ENCODE measurements around the gene ZBTB47. TPM values are rescaled to one million over a fixed set of nuclear protein-coding genes. Genes with fewer than 3 reads are reported as not detected.

The ZBTB47 gene
- polyA plus RNA-seq, 12 donors: 22.0 to 42.6 (median 27.2) TPM; not detected in 1

DNA sequence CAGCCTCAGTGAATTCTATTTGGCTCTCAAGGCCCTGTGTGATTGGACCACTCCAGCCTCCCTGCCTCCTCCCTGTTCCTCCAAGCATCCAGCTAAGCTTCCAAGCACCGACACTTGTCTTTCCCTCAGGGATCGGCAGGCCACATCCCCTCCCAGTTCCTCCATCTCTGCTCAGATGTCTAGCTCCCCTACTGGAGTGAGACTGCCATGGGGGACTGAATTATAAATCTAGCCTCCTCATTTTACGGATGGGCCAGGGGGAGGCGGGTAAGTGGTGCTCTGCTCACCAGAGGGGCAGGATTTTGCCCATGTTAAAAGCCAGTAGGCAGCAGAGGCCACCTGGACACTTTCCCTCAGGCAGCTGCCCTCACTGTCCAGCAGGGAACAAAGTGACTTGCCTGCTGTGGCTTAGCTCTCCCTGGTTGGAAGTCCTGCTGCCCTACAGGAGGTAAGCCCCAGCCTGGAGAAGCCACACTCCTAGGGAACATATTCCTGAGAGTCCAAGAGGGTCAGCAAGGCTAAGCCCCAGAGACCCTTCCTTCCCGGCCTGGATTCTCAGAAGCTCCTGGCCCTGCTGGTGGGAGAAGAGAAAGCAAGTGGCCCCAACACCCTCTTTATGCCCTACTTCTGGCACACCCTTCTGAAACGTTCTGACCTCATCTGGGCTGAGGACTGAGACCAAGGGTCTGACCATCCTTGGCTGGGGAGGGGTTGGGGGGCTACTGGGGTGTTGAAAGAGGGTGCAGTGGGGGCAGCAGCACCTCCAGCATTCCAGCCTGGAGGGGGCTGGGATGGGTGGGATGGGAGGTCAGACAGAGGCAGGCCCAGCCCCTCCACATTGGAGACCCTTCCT lies 58.2 kb downstream of the ZBTB47 start:
- DNase-seq: no peak

DNA sequence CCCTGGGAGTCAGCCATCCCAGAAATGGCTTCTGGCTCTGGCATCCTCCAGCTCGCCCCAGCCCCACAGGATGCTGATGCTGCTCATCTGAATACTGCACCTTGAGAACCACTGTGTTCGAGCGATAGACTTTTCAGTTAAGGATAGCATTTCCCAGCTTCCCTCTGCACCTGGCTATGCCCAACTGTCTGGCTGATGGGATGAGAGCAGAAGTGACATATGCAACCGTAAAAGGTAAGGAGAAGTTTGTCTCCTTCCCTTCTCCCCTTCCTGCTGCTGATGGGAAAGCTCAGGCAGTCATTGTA lies 58.8 kb downstream of the ZBTB47 start:
- no peak for DNase-seq

DNA sequence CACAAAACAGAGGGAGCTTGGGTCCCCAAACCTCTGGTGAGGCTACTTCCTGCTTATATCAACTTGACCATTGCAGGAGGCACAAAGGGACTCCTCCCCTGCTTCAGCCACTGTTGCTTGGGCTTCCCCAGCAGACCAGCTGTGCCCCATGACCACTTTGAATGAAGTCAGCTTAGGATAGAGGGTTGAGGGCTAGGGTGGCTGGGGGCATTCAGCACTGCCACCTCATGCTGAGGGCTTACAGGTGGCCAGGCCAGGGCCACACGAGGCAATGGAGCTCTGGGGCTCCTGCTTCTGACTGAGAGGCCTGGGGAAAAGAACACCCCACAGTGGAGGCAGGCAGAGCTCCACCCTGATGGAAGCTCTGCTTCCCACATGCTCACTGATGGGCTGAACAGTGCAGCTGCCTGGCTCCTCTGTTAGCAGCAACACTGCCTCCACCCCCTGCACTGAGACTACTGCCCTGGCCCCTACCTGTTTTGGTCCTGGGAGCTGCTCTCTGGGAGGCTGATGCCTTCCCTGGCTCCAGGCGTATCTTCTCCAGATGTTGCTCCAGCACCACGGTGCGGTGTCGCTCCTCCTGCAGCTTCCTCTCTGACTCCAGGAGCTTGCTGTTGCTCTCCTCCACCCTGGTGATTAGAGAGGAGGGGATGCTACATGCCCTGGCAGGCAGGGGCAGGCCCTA lies 59.3 kb downstream of the ZBTB47 start:
- DNase-seq: no peak

DNA sequence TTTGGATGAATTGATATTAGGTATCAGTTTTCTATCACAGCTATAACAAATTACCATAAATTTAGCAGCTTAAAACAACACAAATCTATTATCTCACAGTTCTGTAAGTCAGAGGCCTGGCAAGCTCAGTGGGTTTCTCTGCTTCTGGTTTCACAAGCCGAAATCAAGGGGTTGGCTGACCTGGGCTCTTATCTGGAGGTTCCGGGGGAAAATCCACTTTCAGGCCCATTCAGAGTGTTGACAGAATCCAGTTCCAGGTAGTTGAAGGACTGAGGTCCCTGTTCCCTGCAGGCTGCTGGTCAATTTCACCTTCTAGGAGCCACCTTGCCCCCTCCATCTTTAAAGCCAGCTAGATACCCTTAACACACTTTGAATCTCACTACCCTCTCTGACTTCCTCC lies 60.2 kb downstream of the ZBTB47 start:
- DNase-seq: no peak

DNA sequence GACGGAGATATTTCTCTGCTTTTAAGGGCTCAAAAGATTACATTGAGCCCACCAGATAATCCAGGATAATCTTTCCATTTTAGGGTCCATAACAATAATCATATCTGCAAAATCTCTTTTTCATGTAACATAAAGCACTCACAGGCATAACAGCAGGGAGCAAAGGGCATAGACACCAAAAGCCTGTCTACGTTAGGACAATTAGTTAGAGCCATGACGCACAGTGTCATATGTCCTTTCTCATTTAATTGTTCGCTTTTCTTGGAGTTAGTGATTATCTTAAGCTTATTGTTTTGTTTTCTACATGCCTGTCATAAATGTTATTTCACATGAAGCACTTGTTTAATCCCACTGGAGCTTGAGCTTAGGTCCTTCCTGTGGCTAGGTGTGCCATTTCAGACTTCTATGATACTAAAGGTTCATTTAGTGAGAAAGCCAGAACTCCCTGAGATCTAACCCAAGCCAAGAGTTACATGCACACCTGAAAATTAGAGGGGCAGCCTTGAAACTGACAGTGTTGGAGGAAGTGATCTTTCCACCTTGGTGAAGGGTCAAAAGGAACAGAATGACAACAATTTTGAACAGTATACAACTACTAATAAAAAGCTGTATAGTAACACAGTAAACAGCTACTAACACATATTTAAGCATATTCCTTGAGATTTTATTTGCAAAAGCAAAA lies 60.8 kb downstream of the ZBTB47 start:
- DNase-seq: no peak

Other genes starting within 250 kb of the ZBTB47 start
- not detected for gene LYZL4, start 243.1 kb upstream of the ZBTB47 start, polyA plus RNA-seq (ENCODE audit: insufficient read length in 12 of 12)
- 10 to 100 TPM in 2 of 12 donors, 1 to 10 TPM in 6, under 1 TPM in 3, not detected in 1; 0.64 to 15.6 (median 1.3) TPM for gene VIPR1, start 151.1 kb upstream of the ZBTB47 start, polyA plus RNA-seq (ENCODE audit: insufficient read length in 12 of 12)
- gene SEC22C, start 71.7 kb upstream of the ZBTB47 start, polyA plus RNA-seq (ENCODE audit: insufficient read length in 12 of 12): 10 to 100 TPM in 11 of 12 donors, not detected in 1; 19.8 to 29.5 (median 26.5) TPM
- gene SS18L2, start 62.8 kb upstream of the ZBTB47 start, polyA plus RNA-seq (ENCODE audit: insufficient read length in 12 of 12): 10 to 100 TPM in 11 of 12 donors, not detected in 1; 10.5 to 19.0 (median 12.5) TPM
- gene NKTR, start 53.0 kb upstream of the ZBTB47 start, polyA plus RNA-seq (ENCODE audit: insufficient read length in 12 of 12): 100 to 1,000 TPM in 7 of 12 donors, 10 to 100 TPM in 5; 48.5 to 369 (median 110) TPM
- gene KLHL40, start 31.8 kb downstream of the ZBTB47 start, polyA plus RNA-seq (ENCODE audit: insufficient read length in 12 of 12): 100 to 1,000 TPM in 6 of 12 donors, 10 to 100 TPM in 5, not detected in 1; 35.7 to 198 (median 112) TPM
- 10 to 100 TPM in 10 of 12 donors, not detected in 2; 19.8 to 84.2 (median 57.7) TPM for gene HHATL, start 49.1 kb downstream of the ZBTB47 start, polyA plus RNA-seq (ENCODE audit: insufficient read length in 12 of 12)
- under 1 TPM in 10 of 12 donors, not detected in 2; 0.18 to 0.98 (median 0.33) TPM for gene CCDC13, start 119.6 kb downstream of the ZBTB47 start, polyA plus RNA-seq (ENCODE audit: insufficient read length in 12 of 12)
- gene HIGD1A, start 150.8 kb downstream of the ZBTB47 start, polyA plus RNA-seq (ENCODE audit: insufficient read length in 12 of 12): 100 to 1,000 TPM in 1 of 12 donors, 10 to 100 TPM in 10, not detected in 1; 63.4 to 101 (median 92.9) TPM
- 1 to 10 TPM in 1 of 12 donors, under 1 TPM in 9, not detected in 2; 0.23 to 2.4 (median 0.46) TPM for gene ACKR2, start 155.7 kb downstream of the ZBTB47 start, polyA plus RNA-seq (ENCODE audit: insufficient read length in 12 of 12)
- gene CYP8B1, start 222.2 kb downstream of the ZBTB47 start, polyA plus RNA-seq (ENCODE audit: insufficient read length in 12 of 12): under 1 TPM in 9 of 12 donors, not detected in 3; 0.04 to 0.30 (median 0.10) TPM